Astrocyte of the spinal cord (primary cell): ENCODE results near the gene AIPL1.

ENCODE experiments used
- DNase-seq: peaks from one replicate; pipeline ENCODE4 v3.0.0; 2011; ENCODE audit warnings: low read depth, low spot score
- H3K4me3 ChIP-seq: 2 replicates; pipeline ENCODE4 v1.5.1; 2011; ENCODE audit warnings: low read depth, mild to moderate bottlenecking, low read length, moderate library complexity
- CTCF ChIP-seq: IDR thresholded peaks from 2 replicates; pipeline ENCODE4 v1.5.1; 2012; ENCODE audit warnings: low read depth, mild to moderate bottlenecking, low read length, inconsistent platforms
- in situ Hi-C: cut with HindIII; loops from 2 replicates; pipeline ENCODE4 v1.10.0; 2017; ENCODE audit warnings: low sequenced_read_pairs

Gene AIPL1

GRCh38 chr17:6473128-6473767 is 38.3 kb upstream of the AIPL1 start:
- peak; percentile 64 for DNase-seq
- in situ Hi-C loops: no loop called here
- peak; percentile 97 for TF ChIP-seq CTCF
- H3K4me3 ChIP-seq: no peak overlapping the region

- DNase-seq: no peak
- in situ Hi-C loops: no loop called here
- no peak overlapping the region for H3K4me3 ChIP-seq
- TF ChIP-seq CTCF: no peak
Measured at GRCh38 chr17:6472517-6472916, 37.6 kb upstream of the AIPL1 start.

- in situ Hi-C loops: no loop called here
- TF ChIP-seq CTCF: peak; percentile 14
- peak; percentile 57 for DNase-seq
- no peak overlapping the region for H3K4me3 ChIP-seq
Measured at GRCh38 chr17:6471531-6472465, 36.9 kb upstream of the AIPL1 start.

GRCh38 chr17:6470751-6471521 is 36.0 kb upstream of the AIPL1 start:
- no peak for DNase-seq
- in situ Hi-C loops: no loop called here

GRCh38 chr17:6470146-6470718 is 35.3 kb upstream of the AIPL1 start:
- TF ChIP-seq CTCF: no peak
- DNase-seq: no peak
- no peak overlapping the region for H3K4me3 ChIP-seq
- in situ Hi-C loops: no loop called here

More at GRCh38 chr17:6470751-6471521, 36.0 kb upstream of the AIPL1 start:
- no peak for TF ChIP-seq CTCF
- no peak overlapping the region for H3K4me3 ChIP-seq
